ENCODE data around the gene MTMR12. TPM values are rescaled to one million over a fixed set of nuclear protein-coding genes. Genes with fewer than 3 reads are reported as not detected.
A peak's percentile ranks its signal among the peaks of the same experiment; 100 is the strongest.

The MTMR12 gene
- total and polyA plus RNA-seq, 10 of the 15 experiments (the other 5 are each of a cell fraction or from before 2014, with no cell fraction given) = 5.0 to 22.9 (median 16.3) TPM

- TF ChIP-seq ZNF592 (IDR thresholded peaks at IDR 0.05) (no peak), EP300 (IDR thresholded peaks at IDR 0.05; ENCODE audit: borderline replicate concordance in 1 of 2, control insufficient read depth in 1 of 2, low read depth in 2 of 2, low read length in 2 of 2) (no peak), FOS (IDR thresholded peaks at IDR 0.05; ENCODE audit: borderline replicate concordance, extremely low read depth, insufficient read length) (no peak), PKNOX1 (IDR thresholded peaks at IDR 0.05) (no peak), USF2 (IDR thresholded peaks at IDR 0.05; ENCODE audit: borderline replicate concordance, low read depth, low read length) (no peak; the same call in 1 of the 2 replicates), ZZZ3 (IDR thresholded peaks at IDR 0.05; ENCODE audit: control insufficient read depth, insufficient read length, low read depth) (no peak), E2F8 (IDR thresholded peaks at IDR 0.05; ENCODE audit: low read depth, partially characterized antibody) (no peak), MYB (IDR thresholded peaks at IDR 0.05; ENCODE audit: borderline replicate concordance, low read depth, low read length) (no peak), EED (IDR thresholded peaks at IDR 0.05; ENCODE audit: low read depth) (no peak), MAX (IDR thresholded peaks at IDR 0.05; ENCODE audit: low read depth, low read length) (peak; percentile 43; the same call in 1 of the 2 replicates), NFYA (IDR thresholded peaks at IDR 0.05; ENCODE audit: borderline replicate concordance, low read depth, low read length) (no peak), TAF1 (IDR thresholded peaks at IDR 0.05; ENCODE audit: borderline replicate concordance, low read depth, low read length) (0 out of 2 replicates have a peak, but pooled peaks have one; percentile 17), ATF3 (IDR thresholded peaks at IDR 0.05; ENCODE audit: borderline replicate concordance, extremely low read depth, low read depth, low read length) (no peak), ZSCAN29 (IDR thresholded peaks at IDR 0.05) (no peak), POU2F2 (IDR thresholded peaks at IDR 0.05; ENCODE audit: borderline replicate concordance, low read depth, low read length) (peak; percentile 71; the same call in 1 of the 3 replicates), TARDBP (IDR thresholded peaks at IDR 0.05; ENCODE audit: borderline replicate concordance) (no peak), ZNF24 (IDR thresholded peaks at IDR 0.05) (no peak), BRCA1 (IDR thresholded peaks at IDR 0.05; ENCODE audit: low read depth, low read length) (no peak), WRNIP1 (IDR thresholded peaks at IDR 0.05; ENCODE audit: borderline replicate concordance, low read depth, low read length) (no peak)
Measured at GRCh38 chr5:32311404-32312196, 1.1 kb downstream of the MTMR12 start (continued).
